ENCODE data around the gene WDR5. TPM values are rescaled to one million over a fixed set of nuclear protein-coding genes. Genes with fewer than 3 reads are reported as not detected.

WDR5 gene
- total and polyA plus RNA-seq, 9 of the 15 experiments (the other 6 are each of a cell fraction or from before 2014, with no cell fraction given) = 3.0 to 56.8 (median 38.6) TPM

- Histone ChIP-seq H3K9me1 (ENCODE audit: control insufficient read depth, insufficient read depth, low read length) (no peaks in the 10 kb centered on the region), H2AFZ (ENCODE audit: low read depth, low read length) (no peak overlapping the region), H3K4me3 (no peak overlapping the region), H3K27ac (ENCODE audit: extremely low read depth, low read depth, low read length) (no peak overlapping the region), H3K79me2 (ENCODE audit: control insufficient read depth, insufficient read depth, low read length) (no peaks in the 10 kb centered on the region), H3K4me1 (replicated peaks in 1 of 2; ENCODE audit: control insufficient read depth in 2 of 2, insufficient read depth in 2 of 2, low read length in 2 of 2) (0 out of 5 replicates have a peak, but pooled peaks cover 0 to 2% of the 10 kb centered on the region in 2 experiments), H3K4me2 (ENCODE audit: insufficient read depth, low read length) (no peak overlapping the region), H3K36me3 (ENCODE audit: control insufficient read depth, insufficient read depth, low read length) (peaks cover 94% of the 10 kb centered on the region), H3K27me3 (ENCODE audit: control insufficient read depth in 2 of 2, insufficient read depth in 2 of 2, low read length in 2 of 2) (no peaks in the 10 kb centered on the region), H4K20me1 (replicated peaks; ENCODE audit: control insufficient read depth, insufficient read depth, low read length) (peaks cover 4% of the 10 kb centered on the region; the same call in 1 of the 2 replicates), H3K9me3 (replicated peaks; ENCODE audit: control insufficient read depth, insufficient read depth, low read depth, low read length) (no peaks in the 10 kb centered on the region), H3K9ac (ENCODE audit: insufficient read depth in 1 of 2, low read depth in 2 of 2, low read length in 2 of 2) (no peak overlapping the region)
- POLR2A ChIA-PET = interaction anchor here (0.8 to 1.1 kb wide), 2 partner anchors 15 to 25 kb away, joined by 3 read pairs; partner anchors contain the start of gene WDR5
- FAIRE-seq = no peak
- 90% methylated on average over 12 of the region's 12 CpGs for WGBS (ENCODE audit: insufficient coverage, low coverage, missing lambda C conversion rate)
- in situ Hi-C loops (cut with MboI) = no loop called here
- CTCF ChIA-PET (ENCODE audit: low intra/inter-chr PET ratio) = no interaction called here
- no peak for TF ChIP-seq ADNP (tag; IDR thresholded peaks at IDR 0.05)
- TF ChIP-seq ZNF79 (CRISPR knock-in tag; IDR thresholded peaks at IDR 0.05; ENCODE audit: low read depth) = no peak
- no peak for TF ChIP-seq ZNF449 (CRISPR knock-in tag; IDR thresholded peaks at IDR 0.05)
- DNase-seq (ENCODE audit: extremely low read depth in 1 of 4, low spot score in 3 of 4) = no peak
- no TSS peak for BruUV-seq (replicated peaks)
- ATAC-seq = no peak
- intact Hi-C loops (cut with micrococcal nuclease) = no loop called here
Measured at GRCh38 chr9:134150557-134151214, 14.8 kb downstream of the WDR5 start.

Measured in K562 (cell line).